H1 (cell line): ENCODE measurements around the gene CEP72. TPM values are rescaled to one million over a fixed set of nuclear protein-coding genes. Genes with fewer than 3 reads are reported as not detected.

Experiments
- CTCF ChIA-PET: fragments of 300-600 bp; sonication (Branson Sonifier 250); formaldehyde crosslinking; loops from one replicate; lab custom pipeline; 2021; ENCODE audit not compliant: partially characterized antibody; lab: Charles Lee
- POLR2A ChIA-PET: fragments of 300-600 bp; sonication (Branson Sonifier 250); formaldehyde crosslinking; loops from one replicate; lab custom pipeline; 2021; ENCODE audit warnings: inconsistent platforms; ENCODE audit not compliant: partially characterized antibody; lab: Charles Lee
- DNase-seq, 2 experiments: peaks; one replicate each; pipeline versions ENCODE4 v3.0.0 to v3.0.0-alpha.2; 2010 to 2022; ENCODE audit warnings: low spot score in 2 of 2, low read depth in 1 of 2, mixed read lengths in 1 of 2
- FAIRE-seq: peaks from 2 replicates; lab custom pipeline; 2011; peaks lifted over from hg19 to GRCh38; lab: Jason Lieb, UNC
- H2AFZ ChIP-seq: 2 replicates; pipeline ENCODE4 v1.8.1; 2012; ENCODE audit warnings: low read length, inconsistent platforms
- H2AK5ac ChIP-seq: 2 replicates; pipeline ENCODE4 v1.6.1; 2013; ENCODE audit warnings: low read depth, low read length
- H2BK120ac ChIP-seq: replicated peaks from 2 replicates; pipeline ENCODE3; 2013; ENCODE audit warnings: low read depth, low read length, inconsistent platforms
- H2BK12ac ChIP-seq: 2 replicates; pipeline ENCODE4 v1.6.1; 2013; ENCODE audit warnings: low read depth, low read length
- H2BK15ac ChIP-seq: 2 replicates; pipeline ENCODE4 v1.6.1; 2013; ENCODE audit warnings: low read length
- H2BK20ac ChIP-seq: 2 replicates; pipeline ENCODE4 v1.6.1; 2013; ENCODE audit warnings: low read length
- H2BK5ac ChIP-seq: 2 replicates; pipeline ENCODE4 v1.6.1; 2013; ENCODE audit warnings: low read depth, low read length
- H3K14ac ChIP-seq: 2 replicates; pipeline ENCODE4 v1.6.1; 2013; ENCODE audit warnings: inconsistent platforms; ENCODE audit not compliant: insufficient read length
- H3K18ac ChIP-seq: 2 replicates; pipeline ENCODE4 v1.6.1; 2013; ENCODE audit warnings: low read length; ENCODE audit errors: extremely low read depth
- H3K23ac ChIP-seq: 2 replicates; pipeline ENCODE4 v1.6.1; 2013; ENCODE audit warnings: inconsistent platforms; ENCODE audit not compliant: insufficient read length
- H3K23me2 ChIP-seq: 2 replicates; pipeline ENCODE4 v1.6.1; 2013; ENCODE audit warnings: low read depth, low read length
- H3K27ac ChIP-seq: 2 replicates; pipeline ENCODE4 v1.6.1; 2011; ENCODE audit warnings: low read depth, low read length, inconsistent platforms
- H3K27me3 ChIP-seq, 4 experiments: replicated peaks in 1 of 4; 1 replicate in 1 of 4; 2 replicates in 3 of 4; pipeline versions ENCODE4 v1.6.1 to v1.8.1; 2011 to 2013; ENCODE audit warnings: low read length in 3 of 4, mild to moderate bottlenecking in 3 of 4, inconsistent platforms in 2 of 4, mixed read lengths in 2 of 4, moderate library complexity in 1 of 4; ENCODE audit not compliant: control insufficient read depth in 3 of 4, insufficient read depth in 3 of 4; ENCODE audit errors: extremely low read depth in 1 of 4
- H3K36me3 ChIP-seq, 4 experiments: 2 replicates each; pipeline versions ENCODE4 v1.6.1 to v1.8.1; 2011 to 2013; ENCODE audit warnings: mild to moderate bottlenecking in 4 of 4, low read length in 3 of 4, moderate library complexity in 2 of 4, control low read depth in 1 of 4, inconsistent platforms in 1 of 4; ENCODE audit not compliant: insufficient read depth in 4 of 4, control insufficient read depth in 2 of 4
- H3K4ac ChIP-seq: replicated peaks from 2 replicates; pipeline ENCODE3; 2013; ENCODE audit warnings: low read length, low read depth, mixed read lengths, inconsistent platforms; ENCODE audit not compliant: insufficient read length
- H3K4me1 ChIP-seq, 4 experiments: replicated peaks in 1 of 4; 1 replicate in 1 of 4; 2 replicates in 3 of 4; pipeline versions ENCODE4 v1.6.1 to v1.8.1; 2011 to 2013; ENCODE audit warnings: low read length in 3 of 4, inconsistent platforms in 2 of 4, mixed read lengths in 1 of 4; ENCODE audit not compliant: insufficient read depth in 4 of 4, control insufficient read depth in 3 of 4
- H3K4me2 ChIP-seq, 2 experiments: 2 replicates each; pipeline versions ENCODE4 v1.6.1 to v1.8.1; 2011 to 2013; ENCODE audit warnings: low read depth in 2 of 2, low read length in 2 of 2, control low read depth in 1 of 2, inconsistent platforms in 1 of 2, mild to moderate bottlenecking in 1 of 2; ENCODE audit not compliant: insufficient read depth in 1 of 2
- H3K4me3 ChIP-seq, 4 experiments: fragments of 200-600, 300-600 bp in 1 of 4; sonication (generic), shearing (Covaris generic), sonication (Bioruptor Twin) in 1 of 4; 2 replicates each; pipeline versions ENCODE4 v1.5.1 to v1.8.1; 2011 to 2016; ENCODE audit warnings: low read length in 4 of 4, low read depth in 3 of 4, control low read depth in 2 of 4, inconsistent platforms in 2 of 4, mild to moderate bottlenecking in 2 of 4, mixed read lengths in 1 of 4, moderate library complexity in 1 of 4; ENCODE audit not compliant: insufficient read depth in 2 of 4; ENCODE audit errors: extremely low read depth in 1 of 4
- H3K56ac ChIP-seq: replicated peaks from 2 replicates; pipeline ENCODE3; 2013; ENCODE audit warnings: low read depth, mild to moderate bottlenecking, mixed read lengths, low read length, inconsistent platforms; ENCODE audit not compliant: insufficient read length
- H3K79me1 ChIP-seq: 2 replicates; pipeline ENCODE4 v1.6.1; 2013; ENCODE audit warnings: low read depth, low read length, control low read depth
- H3K79me2 ChIP-seq, 2 experiments: 2 replicates each; pipeline versions ENCODE4 v1.6.1 to v1.8.1; 2012 to 2013; ENCODE audit warnings: low read length in 2 of 2, mild to moderate bottlenecking in 2 of 2, inconsistent platforms in 1 of 2; ENCODE audit not compliant: insufficient read depth in 2 of 2, control insufficient read depth in 1 of 2
- H3K9ac ChIP-seq, 4 experiments: replicated peaks in 1 of 4; 1 replicate in 1 of 4; 2 replicates in 3 of 4; pipeline versions ENCODE4 v1.6.1 to v1.8.1; 2011 to 2013; ENCODE audit warnings: low read depth in 3 of 4, low read length in 3 of 4, control low read depth in 2 of 4, mild to moderate bottlenecking in 2 of 4, moderate library complexity in 2 of 4, inconsistent platforms in 1 of 4; ENCODE audit errors: extremely low read depth in 1 of 4
- H3K9me3 ChIP-seq, 2 experiments: 2 replicates each; pipeline versions ENCODE4 v1.6.1 to v1.8.1; 2012 to 2013; ENCODE audit warnings: mild to moderate bottlenecking in 2 of 2, moderate library complexity in 2 of 2, control low read depth in 1 of 2, inconsistent platforms in 1 of 2, low read depth in 1 of 2, low read length in 1 of 2, mixed read lengths in 1 of 2; ENCODE audit not compliant: insufficient read depth in 2 of 2
- H4K20me1 ChIP-seq, 2 experiments: replicated peaks in 1 of 2; 2 replicates each; pipeline versions ENCODE3 to v1.8.1; 2011 to 2013; ENCODE audit warnings: inconsistent platforms in 2 of 2, low read length in 2 of 2, mild to moderate bottlenecking in 1 of 2; ENCODE audit not compliant: insufficient read depth in 2 of 2, control insufficient read depth in 1 of 2
- H4K5ac ChIP-seq: 2 replicates; pipeline ENCODE4 v1.6.1; 2013; ENCODE audit warnings: low read length, low read depth, mixed read lengths, inconsistent platforms; ENCODE audit not compliant: insufficient read length
- H4K8ac ChIP-seq: 2 replicates; pipeline ENCODE4 v1.8.0; 2013; ENCODE audit warnings: mild to moderate bottlenecking, moderate library complexity, low read length, inconsistent platforms; ENCODE audit not compliant: insufficient read depth; ENCODE audit errors: extremely low read depth
- H4K91ac ChIP-seq: replicated peaks from 2 replicates; pipeline ENCODE3; 2013; ENCODE audit warnings: low read length, mixed read lengths, inconsistent platforms; ENCODE audit not compliant: insufficient read length
- CEBPB ChIP-seq: IDR thresholded peaks from 2 replicates; pipeline ENCODE4 v1.6.1; 2012; ENCODE audit warnings: low read depth, low read length
- CHD2 ChIP-seq: IDR thresholded peaks from 2 replicates; pipeline ENCODE4 v1.6.1; 2012; ENCODE audit warnings: low read length, improper control_type of control experiment
- GABPA ChIP-seq: IDR thresholded peaks from 2 replicates; pipeline ENCODE4 v1.6.1; 2011; ENCODE audit warnings: mild to moderate bottlenecking, low read length, moderate library complexity, borderline replicate concordance; ENCODE audit not compliant: insufficient read depth
- MAX ChIP-seq: IDR thresholded peaks from 2 replicates; pipeline ENCODE4 v1.6.1; 2012; ENCODE audit warnings: inconsistent platforms
- ZNF274 ChIP-seq: IDR thresholded peaks from 2 replicates; pipeline ENCODE4 v1.7.0; 2012; ENCODE audit warnings: low read length, borderline replicate concordance; ENCODE audit errors: extremely low read depth
- WGBS, 2 experiments: shearing (Covaris generic) in 1 of 2; methylation state at CpG; one replicate each; pipeline versions ENCODE4 v1.1.6 to v1.1.7; 2013 to 2015; ENCODE audit warnings: low lambda C conversion rate in 2 of 2, mixed read lengths in 2 of 2, inconsistent platforms in 1 of 2, low coverage in 1 of 2, missing lambda C conversion rate in 1 of 2; ENCODE audit not compliant: insufficient replicate concordance in 2 of 2, insufficient coverage in 1 of 2, insufficient read length in 1 of 2; ENCODE audit errors: extremely low coverage in 1 of 2, missing lambda C conversion rate in 1 of 2; 5-methylcytosine and 5-hydroxymethylcytosine counted together
- polyA plus RNA-seq, 7 experiments: library from polyadenylated mRNA; depleted of rRNA in 3 of 7; stranded (reverse) in 5 of 7; unstranded in 2 of 7; fragments of >200 nt in 5 of 7; fragments of 200-250 nt in 2 of 7; gene quantifications; 1 replicate in 5 of 7; 2 replicates in 1 of 7; 4 replicates in 1 of 7; pipeline versions ENCODE4 v1.2.1 to v1.2.3, GENCODE V29; 2011 to 2013; ENCODE audit warnings: missing spikeins in 2 of 7, mixed read lengths in 2 of 7
- total RNA-seq: library from RNA; stranded (reverse); fragmentation: NEBNext Ultra II Directional; extraction: Animal tissue kit (Norgen Biotek cat#: 25700); gene quantifications from 2 replicates; pipeline ENCODE4 v1.2.1, GENCODE V29; 2021

Gene CEP72
- total and polyA plus RNA-seq, 2 of the 8 experiments (the other 6 are each of a cell fraction or from before 2014, with no cell fraction given): 13.1 to 19.6 TPM

GRCh38 chr5:634191-634590, 22.1 kb downstream of the CEP72 start:
- Histone ChIP-seq H4K91ac (no peak overlapping the region), H2BK20ac (no peak overlapping the region), H2AK5ac (no peak overlapping the region), H3K9ac (no peak overlapping the region), H3K4me2 (no peak overlapping the region), H3K4me1 (no peaks in the 10 kb centered on the region), H3K23me2 (no peaks in the 10 kb centered on the region), H3K4ac (no peak overlapping the region), H2BK5ac (no peak overlapping the region), H3K18ac (no peak overlapping the region), H3K4me3 (no peak overlapping the region), H2AFZ (no peak overlapping the region), H4K8ac (no peak overlapping the region), H2BK12ac (no peak overlapping the region), H2BK15ac (no peak overlapping the region), H3K36me3 (peaks cover 16 to 39% (median 27%) of the 10 kb centered on the region in 4 experiments; a peak in 6 of 8 replicates), H4K5ac (no peak overlapping the region), H3K27me3 (no peaks in the 10 kb centered on the region), H4K20me1 (peaks cover 5 to 10% of the 10 kb centered on the region in 2 experiments), H2BK120ac (no peak overlapping the region), H3K9me3 (no peaks in the 10 kb centered on the region), H3K79me1 (no peaks in the 10 kb centered on the region), H3K23ac (no peak overlapping the region), H3K56ac (no peak overlapping the region), H3K79me2 (0 out of 4 replicates have a peak, but pooled peaks cover 0 to under 1% of the 10 kb centered on the region in 2 experiments), H3K14ac (no peak overlapping the region), H3K27ac (no peak overlapping the region)
- POLR2A ChIA-PET: no interaction called here
- FAIRE-seq: no peak
- CTCF ChIA-PET: interaction anchor here (1.3 kb wide), 1 partner anchor 9 kb away, joined by 4 read pairs; no protein-coding TSS in a partner anchor
- TF ChIP-seq MAX: no peak
- TF ChIP-seq CEBPB: no peak
- TF ChIP-seq CHD2: no peak
- TF ChIP-seq ZNF274: no peak
- no peak for TF ChIP-seq GABPA
- WGBS, 2 experiments: 93% methylated on average over 12 of the region's 12 CpGs; no CpG with 5 or more reads in 1 of the 2 experiments
- DNase-seq: peak in 1 of 2 experiments; percentile 39
